Astrocyte of the spinal cord (primary cell): ENCODE data around the gene SH2D6.
"Not testable (repeated sequence)": the region's sequence is repeated elsewhere in the genome, so short reads cannot be mapped to it uniquely, and the experiment has no call there.

Source experiments
- DNase-seq: peaks from one replicate; pipeline ENCODE4 v3.0.0; 2011; ENCODE audit warnings: low read depth, low spot score
- H3K4me3 ChIP-seq: 2 replicates; pipeline ENCODE4 v1.5.1; 2011; ENCODE audit warnings: low read depth, mild to moderate bottlenecking, low read length, moderate library complexity
- CTCF ChIP-seq: IDR thresholded peaks from 2 replicates; pipeline ENCODE4 v1.5.1; 2012; ENCODE audit warnings: low read depth, mild to moderate bottlenecking, low read length, inconsistent platforms
- in situ Hi-C: cut with HindIII; loops from 2 replicates; pipeline ENCODE4 v1.10.0; 2017; ENCODE audit warnings: low sequenced_read_pairs

SH2D6 gene

GRCh38 chr2:85413592-85414420 lies 4.7 kb upstream of the SH2D6 start:
- in situ Hi-C loops = loop anchor here (25.0 kb wide), 1 partner anchor 123 kb away; the partner anchor contains the start of gene MAT2A
- peak overlapping the region; percentile 76 for H3K4me3 ChIP-seq
- DNase-seq = peak; percentile 60

GRCh38 chr2:85414421-85414759 lies 4.1 kb upstream of the SH2D6 start:
- in situ Hi-C loops = loop anchor here (25.0 kb wide), 1 partner anchor 123 kb away; the partner anchor contains the start of gene MAT2A
- not testable (repeated sequence) for H3K4me3 ChIP-seq

More at GRCh38 chr2:85413592-85414420, 4.7 kb upstream of the SH2D6 start:
- no peak for TF ChIP-seq CTCF

GRCh38 chr2:85414761-85415553 lies 3.6 kb upstream of the SH2D6 start:
- TF ChIP-seq CTCF = no peak
- no peak for DNase-seq
- no peak overlapping the region for H3K4me3 ChIP-seq
- in situ Hi-C loops = loop anchor here (25.0 kb wide), 1 partner anchor 122 kb away; the partner anchor contains the start of gene MAT2A

More at GRCh38 chr2:85414421-85414759, 4.1 kb upstream of the SH2D6 start:
- DNase-seq = not testable (repeated sequence)

DNA sequence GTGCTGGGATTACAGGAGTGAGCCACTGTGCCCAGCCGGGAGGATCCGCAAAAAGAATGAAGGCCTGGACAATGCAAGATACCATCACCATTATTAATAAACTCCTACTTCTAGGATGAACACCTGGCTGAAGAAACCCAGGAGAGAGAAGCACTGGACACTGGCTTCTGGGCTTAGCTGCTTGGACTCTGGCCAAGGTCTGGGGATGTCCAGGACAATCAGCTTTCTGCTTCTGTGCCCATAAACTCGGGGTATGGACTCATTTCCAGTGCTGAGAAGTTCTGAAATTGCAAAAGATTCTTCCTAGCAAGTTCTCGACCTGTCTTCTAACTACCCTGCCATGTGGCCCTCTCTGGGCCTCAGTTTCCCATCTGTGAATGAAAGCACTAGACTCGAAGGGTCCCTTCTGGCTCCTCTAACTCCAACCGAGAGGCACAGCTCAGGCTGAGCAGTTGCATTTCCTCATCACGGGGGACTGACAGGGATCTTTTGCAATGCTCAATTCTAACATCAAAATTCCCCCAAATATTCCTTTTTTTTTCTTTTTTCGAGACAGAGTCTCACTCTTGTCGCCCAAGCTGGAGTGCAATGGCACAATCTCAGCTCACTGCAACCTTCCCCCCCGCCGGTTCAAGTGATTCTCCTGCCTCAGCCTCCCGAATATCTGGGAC lies 2.4 kb upstream of the SH2D6 start:
- in situ Hi-C loops = loop anchor here (25.0 kb wide), 1 partner anchor 121 kb away; the partner anchor contains the start of gene MAT2A
- DNase-seq = no peak
- no peak for TF ChIP-seq CTCF

GRCh38 chr2:85419009-85419675 lies 628 bp downstream of the SH2D6 start:
- peak overlapping the region; percentile 67 for H3K4me3 ChIP-seq
- no peak for TF ChIP-seq CTCF
- DNase-seq = no peak
- in situ Hi-C loops = loop anchor here (25.0 kb wide), 1 partner anchor 118 kb away; the partner anchor contains the start of gene MAT2A

More for the DNA sequence above, 2.4 kb upstream of the SH2D6 start:
- H3K4me3 ChIP-seq = no peak overlapping the region

DNA sequence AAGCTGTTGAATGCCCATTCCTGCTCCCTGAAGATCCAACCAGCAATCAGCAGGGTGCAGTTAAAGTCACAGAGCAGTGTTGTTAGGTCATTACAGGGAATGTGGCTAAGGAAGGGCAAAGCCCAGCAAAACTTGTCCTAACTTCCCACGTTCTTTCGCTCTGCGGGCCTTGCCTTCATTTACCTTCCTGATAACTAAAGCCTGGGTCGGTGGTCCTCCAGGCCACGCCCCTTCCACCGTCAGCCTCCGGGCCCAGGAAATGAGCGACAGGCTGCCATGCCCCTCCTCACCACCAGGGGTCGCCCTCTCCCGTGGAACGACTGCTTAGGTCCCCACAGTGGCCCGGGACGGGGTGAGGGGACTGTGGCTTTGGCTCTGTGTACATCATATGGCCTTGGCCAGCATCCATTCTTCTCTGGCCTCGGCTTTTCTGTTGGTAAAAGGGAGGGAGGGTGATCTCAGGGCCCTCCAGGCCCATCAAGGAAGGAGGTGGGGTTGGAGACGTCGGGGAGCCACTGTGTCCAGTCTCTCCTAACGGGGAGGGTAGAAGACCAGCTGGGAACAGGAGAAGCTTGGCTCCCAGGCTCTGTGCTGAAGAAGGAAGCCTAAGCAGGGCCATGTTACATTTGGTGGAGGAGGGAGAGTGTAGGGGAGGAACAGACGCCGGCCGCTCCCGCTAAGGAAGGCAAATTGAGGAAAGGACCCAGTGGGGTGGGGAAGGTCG lies 2.2 kb downstream of the SH2D6 start:
- peak; percentile 84 for DNase-seq
- TF ChIP-seq CTCF = peak; percentile 98
- in situ Hi-C loops = loop anchor here (25.0 kb wide), 1 partner anchor 117 kb away; the partner anchor contains the start of gene MAT2A
- no peak overlapping the region for H3K4me3 ChIP-seq
